ENCODE measurements around the gene CRACR2B. TPM values are rescaled to one million over a fixed set of nuclear protein-coding genes. Genes with fewer than 3 reads are reported as not detected.

CRACR2B gene
- total RNA-seq, 3 donors from 2014 or later, result 14.7 to 152 (median 86.2) TPM

- peaks cover 37 to 45% of the 10 kb centered on the region in 2 donors for H3K4me1 ChIP-seq
- no peaks in the 10 kb centered on the region for H3K36me3 ChIP-seq
- peak overlapping the region in 2 of 3 donors; percentile 45 to 79 for H3K4me3 ChIP-seq
- no peaks in the 10 kb centered on the region for H3K9me3 ChIP-seq
- no peaks in the 10 kb centered on the region for H3K27me3 ChIP-seq
- TF ChIP-seq, protein P1, sequence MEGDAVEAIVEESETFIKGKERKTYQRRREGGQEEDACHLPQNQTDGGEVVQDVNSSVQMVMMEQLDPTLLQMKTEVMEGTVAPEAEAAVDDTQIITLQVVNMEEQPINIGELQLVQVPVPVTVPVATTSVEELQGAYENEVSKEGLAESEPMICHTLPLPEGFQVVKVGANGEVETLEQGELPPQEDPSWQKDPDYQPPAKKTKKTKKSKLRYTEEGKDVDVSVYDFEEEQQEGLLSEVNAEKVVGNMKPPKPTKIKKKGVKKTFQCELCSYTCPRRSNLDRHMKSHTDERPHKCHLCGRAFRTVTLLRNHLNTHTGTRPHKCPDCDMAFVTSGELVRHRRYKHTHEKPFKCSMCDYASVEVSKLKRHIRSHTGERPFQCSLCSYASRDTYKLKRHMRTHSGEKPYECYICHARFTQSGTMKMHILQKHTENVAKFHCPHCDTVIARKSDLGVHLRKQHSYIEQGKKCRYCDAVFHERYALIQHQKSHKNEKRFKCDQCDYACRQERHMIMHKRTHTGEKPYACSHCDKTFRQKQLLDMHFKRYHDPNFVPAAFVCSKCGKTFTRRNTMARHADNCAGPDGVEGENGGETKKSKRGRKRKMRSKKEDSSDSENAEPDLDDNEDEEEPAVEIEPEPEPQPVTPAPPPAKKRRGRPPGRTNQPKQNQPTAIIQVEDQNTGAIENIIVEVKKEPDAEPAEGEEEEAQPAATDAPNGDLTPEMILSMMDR (IDR thresholded peaks at IDR 0.05), result no peak
- TF ChIP-seq POLR2A (IDR thresholded peaks at IDR 0.05), result no peak
- no peak for TF ChIP-seq POLR2AphosphoS5 (IDR thresholded peaks at IDR 0.05)
- intact Hi-C loops (cut with DNase I; ENCODE audit: low total_unique reads), result no loop called here
- H3K27ac ChIP-seq, result no peak overlapping the region
- no peak for DNase-seq (ENCODE audit: low spot score in 2 of 2)
Observed at GRCh38 chr11:831118-831864, 3.6 kb downstream of the CRACR2B start.

GRCh38 chr11:831961-832528 lies 4.3 kb downstream of the CRACR2B start:
- intact Hi-C loops (cut with DNase I; ENCODE audit: low total_unique reads), result no loop called here
- H3K36me3 ChIP-seq, result no peaks in the 10 kb centered on the region
- peak overlapping the region; percentile 84 to 93 for H3K27ac ChIP-seq
- peak overlapping the region; percentile 71 to 79 (median 76) for H3K4me3 ChIP-seq
- H3K9me3 ChIP-seq, result no peaks in the 10 kb centered on the region
- DNase-seq (ENCODE audit: low spot score in 2 of 2), result no peak
- no peaks in the 10 kb centered on the region for H3K27me3 ChIP-seq
- H3K4me1 ChIP-seq, result peaks cover 35 to 45% of the 10 kb centered on the region in 2 donors
- no peak for TF ChIP-seq POLR2AphosphoS5 (IDR thresholded peaks at IDR 0.05)
- TF ChIP-seq, protein P1 (IDR thresholded peaks at IDR 0.05), result no peak
- no peak for TF ChIP-seq POLR2A (IDR thresholded peaks at IDR 0.05)

GRCh38 chr11:832529-833113 lies 4.9 kb downstream of the CRACR2B start, which contains the start of gene CD151:
CD151 (plus strand) TSS chr11:832952; CDS start chr11:836070, 3,118 bp downstream.
- DNase-seq (ENCODE audit: low spot score in 2 of 2), result no peak
- H3K4me3 ChIP-seq, result peak within 1 kb of the TSS; percentile 71 to 79 (median 76)
- no peaks in the 10 kb centered on the region for H3K36me3 ChIP-seq
- peaks cover 29 to 41% of the 10 kb centered on the region in 2 donors for H3K4me1 ChIP-seq
- peak within 1 kb of the TSS; percentile 84 to 93 for H3K27ac ChIP-seq
- no peaks in the 10 kb centered on the region for H3K9me3 ChIP-seq
- peak in 1 of 3 donors; percentile 28 for TF ChIP-seq POLR2AphosphoS5 (IDR thresholded peaks at IDR 0.05)
- TF ChIP-seq, protein P1 (IDR thresholded peaks at IDR 0.05), result no peak
- no peaks in the 10 kb centered on the region for H3K27me3 ChIP-seq
- intact Hi-C loops (cut with DNase I; ENCODE audit: low total_unique reads), result no loop called here

DNA sequence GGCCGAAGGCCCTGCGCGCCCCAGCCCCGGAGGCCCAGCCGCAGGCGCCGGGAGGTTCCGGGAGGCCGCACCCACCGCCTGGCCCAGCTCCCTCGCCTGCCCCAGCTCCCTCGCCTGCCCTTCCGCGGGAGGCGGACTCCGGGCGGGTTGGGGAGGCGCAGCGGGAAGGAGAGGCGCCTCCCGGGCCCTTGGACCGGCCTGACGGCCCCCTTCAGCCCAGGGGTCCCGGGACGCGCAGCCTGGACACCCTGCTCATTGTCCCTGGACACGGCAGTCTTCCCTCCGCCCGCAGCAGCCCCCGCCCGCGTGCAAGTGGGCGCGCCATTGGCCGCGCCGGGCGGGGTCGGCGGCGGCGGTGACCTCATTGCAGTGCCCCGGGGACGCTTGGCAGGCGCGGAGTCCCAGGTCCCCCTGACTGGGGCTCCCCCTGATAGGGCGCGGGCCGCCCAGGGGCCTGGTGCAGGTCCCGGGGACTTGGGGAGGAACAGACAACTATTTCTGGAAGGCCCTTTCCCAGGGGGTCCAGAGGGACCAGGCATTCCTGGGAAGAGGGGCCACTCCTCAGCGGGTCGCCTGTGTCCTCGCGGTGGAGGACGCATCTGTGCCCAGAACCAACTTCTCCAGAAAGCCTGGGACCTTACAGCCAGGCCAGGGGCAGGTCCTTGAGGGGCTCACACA lies 5.5 kb downstream of the CRACR2B start:
- Histone ChIP-seq H3K9me3 (no peaks in the 10 kb centered on the region), H3K27ac (peak overlapping the region; percentile 84 to 93), H3K36me3 (no peaks in the 10 kb centered on the region), H3K27me3 (no peaks in the 10 kb centered on the region), H3K4me3 (peak overlapping the region; percentile 71 to 79 (median 76)), H3K4me1 (peaks cover 27 to 37% of the 10 kb centered on the region in 2 donors)
- peak; percentile 19 to 40 (median 27) for TF ChIP-seq POLR2AphosphoS5 (IDR thresholded peaks at IDR 0.05)
- TF ChIP-seq, protein P1 (IDR thresholded peaks at IDR 0.05), result no peak
- no peak for DNase-seq (ENCODE audit: low spot score in 2 of 2)
- intact Hi-C loops (cut with DNase I; ENCODE audit: low total_unique reads), result no loop called here
